ENCODE data around the gene VEZT.
"Not testable (repeated sequence)": the region's sequence is repeated elsewhere in the genome, so short reads cannot be mapped to it uniquely, and the experiment has no call there.

The VEZT gene

DNA sequence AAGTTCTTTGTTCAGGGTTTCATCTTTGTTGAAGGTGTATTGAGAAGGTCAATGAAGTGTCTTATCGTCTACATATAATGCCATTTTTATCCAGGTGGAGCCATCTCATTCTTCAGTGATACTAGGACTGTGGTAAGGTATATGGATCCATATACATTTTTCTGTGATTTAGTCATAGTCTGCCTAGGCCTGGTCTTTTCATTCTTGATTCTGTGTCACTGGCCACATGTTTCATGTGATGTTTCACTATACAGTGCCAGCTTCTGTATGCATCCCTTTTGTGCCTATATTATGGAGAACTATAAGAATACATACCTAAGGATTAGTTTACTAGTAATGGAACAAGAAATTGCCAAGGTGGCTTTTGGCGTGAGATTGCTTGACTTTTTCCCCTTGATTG, 40.5 kb downstream of the VEZT start:
- no peak for DNase-seq

GRCh38 chr12:95258803-95259202, 41.2 kb downstream of the VEZT start:
- DNase-seq = no peak

DNA sequence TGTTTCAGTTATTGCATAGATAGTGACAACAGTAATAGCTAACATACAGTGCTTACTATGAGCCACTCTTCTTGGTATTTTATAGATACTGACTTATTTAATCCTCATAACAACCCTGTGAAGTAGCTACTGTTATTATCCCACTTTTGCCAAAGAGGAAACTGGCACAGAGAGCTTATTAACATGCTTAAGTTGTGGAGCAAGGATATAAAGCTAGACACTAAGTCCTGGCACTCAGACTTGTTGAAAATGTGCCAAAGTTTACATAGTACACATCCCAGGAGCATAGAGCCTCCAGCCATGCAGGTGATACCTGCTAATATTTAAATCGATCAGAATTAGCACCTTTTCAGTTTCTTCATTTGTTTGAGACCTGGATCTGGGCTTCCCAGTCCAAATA, 41.8 kb downstream of the VEZT start:
- DNase-seq = no peak

- no peak for DNase-seq
These were observed 43.5 kb downstream of the VEZT start for GRCh38 chr12:95261109-95261508.

- no peak for DNase-seq
These were observed 45.2 kb downstream of the VEZT start for GRCh38 chr12:95262808-95263207.

DNA sequence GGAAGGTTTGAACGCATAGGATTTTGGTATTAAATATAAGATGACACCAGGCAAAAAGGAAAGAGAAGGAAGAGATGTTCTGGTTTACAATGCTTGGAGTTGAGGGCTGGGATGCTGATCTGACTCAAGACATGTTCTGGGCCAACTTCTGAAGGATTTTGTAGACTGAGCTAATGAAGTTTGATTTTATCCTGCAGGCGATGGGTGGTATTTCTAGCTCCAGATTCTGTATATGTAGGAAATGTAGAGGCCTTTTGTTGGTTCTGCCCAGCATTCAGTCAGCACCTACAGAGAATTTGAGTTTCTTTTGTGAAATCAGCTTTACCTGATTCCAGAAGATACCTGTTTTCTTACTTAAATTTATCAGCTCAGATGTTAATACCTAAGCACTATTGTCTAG, 48.2 kb downstream of the VEZT start:
- no peak for DNase-seq

DNA sequence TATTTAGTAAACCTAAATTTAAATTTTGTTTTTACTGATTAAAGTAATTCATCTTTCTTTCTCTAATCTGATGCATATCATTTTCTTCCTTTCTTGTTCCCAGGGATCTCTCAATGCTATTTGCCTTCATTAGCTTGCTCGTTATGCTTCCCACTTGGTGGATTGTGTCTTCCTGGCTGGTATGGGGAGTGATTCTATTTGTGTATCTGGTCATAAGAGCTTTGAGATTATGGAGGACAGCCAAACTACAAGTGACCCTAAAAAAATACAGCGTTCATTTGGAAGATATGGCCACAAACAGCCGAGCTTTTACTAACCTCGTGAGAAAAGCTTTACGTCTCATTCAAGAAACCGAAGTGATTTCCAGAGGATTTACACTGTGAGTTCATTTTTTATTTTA, 48.6 kb downstream of the VEZT start:
- DNase-seq = no peak

DNA sequence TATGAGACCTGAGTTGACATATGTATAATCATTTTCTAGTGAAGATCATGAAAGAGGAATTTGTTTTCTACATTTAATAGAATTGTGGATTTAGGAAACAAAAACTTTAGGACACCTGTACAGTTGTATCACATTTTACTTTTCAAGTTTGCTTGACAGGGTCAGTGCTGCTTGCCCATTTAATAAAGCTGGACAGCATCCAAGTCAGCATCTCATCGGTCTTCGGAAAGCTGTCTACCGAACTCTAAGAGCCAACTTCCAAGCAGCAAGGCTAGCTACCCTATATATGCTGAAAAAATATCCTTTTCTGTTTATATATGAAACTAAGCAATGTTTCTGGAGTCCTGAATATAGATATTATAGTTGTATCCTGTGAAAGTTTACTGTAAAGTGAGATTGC, 52.3 kb downstream of the VEZT start:
- no peak for DNase-seq

GRCh38 chr12:95271465-95271864, 53.9 kb downstream of the VEZT start:
- no peak for DNase-seq

DNA sequence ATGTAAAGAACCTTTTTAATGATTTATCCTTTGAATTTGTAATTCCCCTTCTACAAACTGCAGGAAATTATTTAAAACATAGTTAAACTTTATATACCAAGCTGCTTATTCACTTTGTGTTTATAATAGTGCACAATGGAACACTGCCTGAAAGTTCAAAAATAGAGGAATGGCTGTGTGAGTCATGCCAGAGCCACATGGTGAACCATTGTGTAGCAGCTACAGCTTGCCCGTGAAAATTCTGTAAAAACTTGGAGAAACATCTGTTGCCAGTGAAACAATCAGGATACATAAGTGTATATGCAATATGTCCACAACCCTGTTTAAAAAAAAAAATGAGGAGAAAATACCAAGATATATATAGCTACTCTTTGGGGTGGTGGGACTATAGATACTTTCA, 59.5 kb downstream of the VEZT start:
- DNase-seq = no peak

DNA sequence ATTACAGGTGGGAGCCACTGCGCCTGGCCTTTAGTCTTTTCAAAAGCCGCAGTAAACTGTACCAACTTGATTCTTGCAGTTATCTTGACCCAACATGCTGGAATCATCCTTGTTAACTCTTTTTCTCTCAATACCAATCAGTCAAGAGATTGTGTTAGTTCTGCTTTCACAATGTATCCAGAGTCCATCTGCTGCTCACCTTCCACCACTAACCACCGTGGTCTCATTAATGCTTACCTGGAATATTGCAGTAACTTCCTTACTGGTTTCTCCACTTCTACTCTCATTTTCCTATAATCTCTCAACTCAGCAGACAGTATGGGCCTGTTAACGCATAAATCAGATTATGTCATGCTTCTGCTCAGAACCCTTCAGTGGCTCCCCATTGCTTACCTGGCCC, 62.2 kb downstream of the VEZT start:
- no peak for DNase-seq

DNA sequence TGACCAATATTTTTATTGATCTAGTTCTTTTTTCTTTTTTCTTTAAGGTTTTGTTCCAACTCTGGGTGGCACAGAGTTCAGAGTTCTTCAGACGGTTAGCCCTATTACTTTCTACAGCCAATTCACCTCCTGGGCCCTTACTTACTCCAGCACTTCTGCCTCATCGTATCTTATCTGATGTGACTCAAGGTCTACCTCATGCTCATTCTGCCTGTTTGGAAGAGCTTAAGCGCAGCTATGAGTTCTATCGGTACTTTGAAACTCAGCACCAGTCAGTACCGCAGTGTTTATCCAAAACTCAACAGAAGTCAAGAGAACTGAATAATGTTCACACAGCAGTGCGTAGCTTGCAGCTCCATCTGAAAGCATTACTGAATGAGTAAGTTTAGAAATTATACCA, 64.7 kb downstream of the VEZT start:
- no peak for DNase-seq

DNA sequence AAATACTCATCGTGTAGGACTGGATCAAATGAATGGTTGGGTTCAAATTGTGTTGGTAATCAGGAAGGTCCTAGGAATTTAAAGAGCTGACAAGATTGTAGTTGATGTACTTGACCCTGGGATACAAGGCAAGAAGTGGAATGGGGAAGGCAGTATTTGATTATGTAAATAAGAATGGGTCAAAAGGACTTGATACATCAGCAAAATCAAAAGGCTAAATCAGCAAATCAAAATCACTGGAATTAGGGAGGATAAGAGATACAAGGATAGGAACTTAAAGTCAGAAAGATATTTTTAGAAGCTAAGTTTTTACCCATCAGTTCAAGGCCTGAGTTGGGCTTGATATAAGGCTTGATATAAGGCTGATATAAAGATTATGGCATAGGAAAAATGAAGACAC, 65.8 kb downstream of the VEZT start:
- DNase-seq = no peak

DNA sequence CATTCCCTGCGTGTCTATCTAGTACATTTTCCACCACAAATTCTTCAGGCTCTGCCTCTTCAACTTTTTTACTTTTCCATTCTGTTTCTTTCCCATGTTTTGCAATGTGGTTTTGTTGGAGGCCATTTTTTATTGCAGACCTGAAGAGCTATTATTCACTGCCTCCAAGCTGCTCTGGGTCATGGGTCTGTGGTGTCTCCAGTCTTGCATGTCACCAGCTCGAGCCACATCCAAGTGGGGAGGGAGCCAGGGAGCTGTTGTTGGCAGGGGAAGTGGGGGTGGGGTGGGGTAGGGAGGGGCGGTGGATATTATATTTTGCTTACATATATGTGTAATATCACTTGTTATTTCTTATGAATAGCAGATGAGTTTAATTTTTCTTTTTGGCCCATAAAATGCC, 69.1 kb downstream of the VEZT start:
- DNase-seq = no peak

GRCh38 chr12:95291501-95291900, 73.9 kb downstream of the VEZT start:
- no peak for DNase-seq

DNA sequence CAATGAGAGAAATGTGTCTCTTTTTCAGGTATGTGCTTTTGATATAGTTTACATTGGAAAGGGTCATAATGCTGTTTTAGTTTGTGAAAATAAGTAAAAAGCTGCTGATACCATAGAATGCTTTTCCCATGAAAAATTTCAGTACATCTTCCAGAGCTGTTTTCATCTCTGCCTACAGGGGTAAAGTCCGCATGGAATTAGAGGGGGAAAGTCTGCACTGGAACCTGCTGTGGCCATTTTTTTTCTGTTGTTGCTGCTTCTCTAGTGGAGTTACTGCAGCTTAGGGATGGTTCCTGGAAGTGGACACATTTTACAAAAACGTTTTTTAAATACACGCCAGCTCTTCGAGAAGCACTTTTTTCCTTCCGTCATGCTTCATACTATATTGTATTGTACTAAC, 81.3 kb downstream of the VEZT start:
- no peak for DNase-seq

GRCh38 chr12:95300286-95300685, 82.7 kb downstream of the VEZT start:
- DNase-seq = no peak

- no peak for DNase-seq
These were observed 85.9 kb downstream of the VEZT start for GRCh38 chr12:95303476-95303875.

DNA sequence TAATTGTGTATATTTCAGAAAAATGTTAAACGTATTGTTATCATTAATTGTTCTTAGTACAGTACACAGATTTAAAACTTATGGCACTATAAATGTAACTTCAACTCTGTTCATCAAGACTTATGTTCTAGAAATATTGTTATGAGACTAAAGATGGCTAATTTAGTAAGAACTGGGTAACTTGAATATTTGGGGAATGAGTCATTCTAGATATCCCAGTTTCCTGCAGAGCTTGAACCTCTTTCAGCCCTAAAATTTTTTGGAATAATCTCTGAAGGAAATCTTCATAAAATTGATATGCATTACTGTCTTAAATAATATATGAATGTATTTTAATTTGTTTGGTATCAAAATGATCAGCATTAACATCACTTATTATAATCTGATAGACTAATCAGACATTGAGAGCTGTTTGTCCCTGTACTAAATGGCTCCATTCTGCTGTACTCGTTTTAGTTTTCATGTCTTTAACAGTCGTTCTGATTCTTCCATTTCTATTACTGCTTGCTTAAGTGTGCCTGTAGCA, 87.1 kb downstream of the VEZT start:
- no peak for DNase-seq

- DNase-seq = no peak
These were observed 95.0 kb downstream of the VEZT start for GRCh38 chr12:95312656-95313055.

DNA sequence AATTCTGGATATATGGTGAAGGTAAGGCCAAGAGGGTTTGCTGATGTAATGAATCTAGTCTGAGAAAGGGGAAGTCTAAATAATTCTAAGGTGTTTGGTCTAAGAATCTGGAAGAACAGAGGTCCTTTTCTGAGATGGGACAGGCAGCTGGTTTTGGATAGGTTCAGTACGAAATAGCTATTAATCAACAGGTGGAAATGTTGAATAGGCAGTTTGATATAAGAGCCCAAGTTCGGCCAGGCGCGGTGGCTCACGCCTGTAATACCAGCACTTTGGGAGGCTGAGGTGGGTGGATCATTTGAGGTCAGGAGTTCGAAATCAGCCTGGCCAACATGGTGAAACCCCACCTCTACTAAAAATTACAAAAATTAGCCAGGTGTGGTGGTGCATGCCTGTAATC, 97.1 kb downstream of the VEZT start:
- DNase-seq = not testable (repeated sequence)

DNA sequence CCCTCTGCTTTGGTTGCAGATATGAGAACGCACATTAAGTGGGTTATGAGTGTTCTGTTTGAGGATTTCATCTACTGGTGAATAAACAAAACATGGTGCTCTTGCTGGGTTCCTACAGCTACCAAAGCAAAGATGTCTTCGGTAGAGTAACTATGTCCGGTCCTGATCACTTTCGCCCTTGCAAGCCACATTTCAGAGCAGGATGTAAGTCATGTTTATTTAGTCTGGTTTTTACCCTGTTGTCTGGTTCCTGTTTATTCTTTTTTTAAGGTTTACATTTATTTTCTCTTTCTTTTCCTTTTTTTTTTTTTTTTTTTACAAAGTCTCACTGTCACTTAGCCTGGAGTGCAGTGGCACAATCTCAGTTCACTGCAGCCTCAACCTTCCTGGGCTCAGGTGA, 99.2 kb downstream of the VEZT start:
- no peak for DNase-seq

DNA sequence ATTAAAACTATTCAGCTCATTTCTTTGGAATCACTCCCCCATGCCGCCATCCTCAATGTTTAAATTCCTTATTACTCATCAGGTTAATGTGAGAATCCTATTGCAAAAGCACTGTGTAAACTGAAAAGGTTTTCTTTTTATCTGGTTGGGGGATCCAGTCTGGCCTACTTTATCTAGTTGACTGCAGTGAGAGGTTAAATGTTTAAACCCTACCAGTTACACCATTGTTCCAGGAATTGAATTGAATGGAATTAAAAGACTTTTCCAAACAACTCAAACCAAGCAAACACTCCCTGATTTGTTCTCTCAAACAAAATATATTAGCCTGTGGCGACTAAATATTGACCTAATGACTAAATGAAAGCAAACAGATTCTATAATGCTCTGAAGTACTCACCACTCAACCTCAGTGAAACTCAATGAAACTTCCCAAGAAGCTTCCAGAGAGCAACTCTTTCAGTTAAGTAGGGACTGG, 100.5 kb downstream of the VEZT start:
- no peak for DNase-seq

DNA sequence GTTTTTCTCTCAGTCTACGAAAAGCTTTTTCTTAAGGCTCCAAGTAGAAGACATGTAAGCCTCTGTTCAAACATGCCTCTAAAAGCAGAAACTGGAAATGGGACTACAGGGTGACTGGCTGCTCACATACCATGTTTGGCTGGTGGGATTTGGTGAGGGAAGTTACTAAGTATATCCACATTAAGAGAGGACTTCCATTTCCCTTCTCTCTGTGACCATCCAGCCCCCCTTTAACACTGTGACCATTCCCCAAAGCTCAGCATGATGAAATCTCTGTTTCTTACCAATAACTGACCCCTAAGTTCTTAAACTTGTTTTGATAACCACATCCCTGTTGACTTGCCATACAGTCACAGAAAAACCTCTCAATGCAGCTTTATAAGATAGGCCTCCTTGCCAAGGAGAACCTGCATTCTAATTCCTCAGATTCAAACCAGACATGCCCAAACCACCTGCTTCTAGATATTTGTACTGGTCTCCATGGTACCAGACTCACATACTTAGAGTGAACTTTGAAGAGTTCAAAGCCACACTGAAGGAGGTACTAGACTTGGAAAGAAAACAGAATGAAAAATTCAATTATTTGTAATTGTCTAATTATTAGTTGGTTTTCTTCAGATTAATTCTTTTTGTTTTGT, 102.2 kb downstream of the VEZT start:
- DNase-seq = no peak

GRCh38 chr12:95321516-95322246, 104.1 kb downstream of the VEZT start:
- DNase-seq = no peak
